Prostate gland (tissue), 2 donors: ENCODE results near the gene ADGRG7.

Experiments used
- CTCF ChIP-seq, 4 experiments: fragments of 200-600 bp in 2 of 4; fragments of 450-650 bp in 2 of 4; sonication (generic) in 2 of 4; IDR thresholded peaks; 1 replicate in 3 of 4; 2 replicates in 1 of 4; pipeline ENCODE4 v1.5.1; 2016 to 2019; ENCODE audit warnings: antibody characterized with exemption in 4 of 4, mild to moderate bottlenecking in 2 of 4, moderate library complexity in 2 of 4
- POLR2A ChIP-seq: fragments of 450-650 bp; IDR thresholded peaks from one replicate; pipeline ENCODE4 v1.6.1; 2016; ENCODE audit warnings: antibody characterized with exemption, mild to moderate bottlenecking
- POLR2AphosphoS5 ChIP-seq: sonication (generic); formaldehyde crosslinking; IDR thresholded peaks from one replicate; pipeline ENCODE4 v1.6.1; 2017; ENCODE audit warnings: antibody characterized with exemption

- TF ChIP-seq POLR2A (no peak), CTCF (IDR thresholded peaks at IDR 0.05) (no peak), POLR2AphosphoS5 (no peak)
Observed at GRCh38 chr3:100744671-100745070, 135.3 kb downstream of the ADGRG7 start.
